Gastrocnemius medialis (tissue), 4 donors: ENCODE results near the gene GRIP2.

Experiments used
- POLR2A ChIP-seq, 2 donors: fragments of 450-650 bp; IDR thresholded peaks; one replicate each; pipeline ENCODE4 v1.6.1; 2017; ENCODE audit warnings: antibody characterized with exemption in 2 of 2, mild to moderate bottlenecking in 2 of 2, moderate library complexity in 2 of 2
- TF ChIP-seq, protein P1 (sequence below), 5 experiments: fragments of 450-650 bp in 3 of 5; fragments of 200-600 bp in 2 of 5; sonication (generic) in 2 of 5; IDR thresholded peaks in 4 of 5; conservative IDR thresholded peaks in 1 of 5; 1 replicate in 4 of 5; 2 replicates in 1 of 5; pipeline ENCODE4 v1.5.1; 2016 to 2019; ENCODE audit warnings: antibody characterized with exemption in 5 of 5, mild to moderate bottlenecking in 3 of 5, moderate library complexity in 3 of 5

DNA sequence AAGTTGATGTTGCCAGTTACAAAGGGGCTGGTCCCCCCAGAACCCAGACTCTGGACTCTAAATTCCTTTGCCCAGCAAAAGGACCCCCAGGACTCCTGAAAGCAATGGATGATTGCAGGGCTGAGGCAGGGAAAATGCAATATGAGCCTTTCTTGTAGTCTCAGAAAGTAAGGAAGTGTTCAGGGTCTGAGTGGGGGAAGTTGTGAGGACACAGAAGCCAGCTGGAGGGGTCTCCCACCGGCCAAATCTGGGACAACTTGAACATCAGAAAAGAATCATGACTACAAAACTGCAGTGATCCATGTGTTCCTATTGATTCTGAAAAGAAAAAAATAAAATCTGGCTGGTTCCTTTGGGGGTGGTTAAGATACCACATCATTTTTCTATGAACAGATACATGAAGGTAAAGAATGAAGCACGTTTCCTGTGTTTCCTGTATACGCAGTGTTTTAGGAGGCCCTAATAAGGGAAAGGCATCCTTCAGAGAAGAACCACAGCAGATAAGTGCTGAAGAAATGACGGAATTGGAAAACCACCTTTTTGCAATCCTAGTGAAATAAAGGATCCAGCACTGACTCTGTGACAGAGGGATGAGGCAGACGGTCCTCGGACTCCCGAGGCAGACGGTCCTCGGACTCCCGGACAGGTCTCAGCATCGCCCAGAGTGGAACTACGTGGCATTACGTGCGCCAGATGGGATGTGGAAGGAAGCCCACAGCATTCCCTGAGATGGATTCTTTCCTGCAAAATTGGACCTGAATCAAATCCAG is 22.2 kb upstream of the GRIP2 start:
- TF ChIP-seq, protein P1, sequence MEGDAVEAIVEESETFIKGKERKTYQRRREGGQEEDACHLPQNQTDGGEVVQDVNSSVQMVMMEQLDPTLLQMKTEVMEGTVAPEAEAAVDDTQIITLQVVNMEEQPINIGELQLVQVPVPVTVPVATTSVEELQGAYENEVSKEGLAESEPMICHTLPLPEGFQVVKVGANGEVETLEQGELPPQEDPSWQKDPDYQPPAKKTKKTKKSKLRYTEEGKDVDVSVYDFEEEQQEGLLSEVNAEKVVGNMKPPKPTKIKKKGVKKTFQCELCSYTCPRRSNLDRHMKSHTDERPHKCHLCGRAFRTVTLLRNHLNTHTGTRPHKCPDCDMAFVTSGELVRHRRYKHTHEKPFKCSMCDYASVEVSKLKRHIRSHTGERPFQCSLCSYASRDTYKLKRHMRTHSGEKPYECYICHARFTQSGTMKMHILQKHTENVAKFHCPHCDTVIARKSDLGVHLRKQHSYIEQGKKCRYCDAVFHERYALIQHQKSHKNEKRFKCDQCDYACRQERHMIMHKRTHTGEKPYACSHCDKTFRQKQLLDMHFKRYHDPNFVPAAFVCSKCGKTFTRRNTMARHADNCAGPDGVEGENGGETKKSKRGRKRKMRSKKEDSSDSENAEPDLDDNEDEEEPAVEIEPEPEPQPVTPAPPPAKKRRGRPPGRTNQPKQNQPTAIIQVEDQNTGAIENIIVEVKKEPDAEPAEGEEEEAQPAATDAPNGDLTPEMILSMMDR (IDR thresholded peaks at IDR 0.05 in 4 of 5, conservative IDR thresholded peaks at IDR 0.05 in 1 of 5) = no peak
- no peak for TF ChIP-seq POLR2A (IDR thresholded peaks at IDR 0.05)
